Measurements from ENCODE around the gene RAD51AP2.
"Not testable (repeated sequence)": the region's sequence is repeated elsewhere in the genome, so short reads cannot be mapped to it uniquely, and the experiment has no call there.

The RAD51AP2 gene

GRCh38 chr2:17538022-17538843 is 20.0 kb upstream of the RAD51AP2 start:
- peak; percentile 63 for DNase-seq (ENCODE audit: low spot score)

DNA sequence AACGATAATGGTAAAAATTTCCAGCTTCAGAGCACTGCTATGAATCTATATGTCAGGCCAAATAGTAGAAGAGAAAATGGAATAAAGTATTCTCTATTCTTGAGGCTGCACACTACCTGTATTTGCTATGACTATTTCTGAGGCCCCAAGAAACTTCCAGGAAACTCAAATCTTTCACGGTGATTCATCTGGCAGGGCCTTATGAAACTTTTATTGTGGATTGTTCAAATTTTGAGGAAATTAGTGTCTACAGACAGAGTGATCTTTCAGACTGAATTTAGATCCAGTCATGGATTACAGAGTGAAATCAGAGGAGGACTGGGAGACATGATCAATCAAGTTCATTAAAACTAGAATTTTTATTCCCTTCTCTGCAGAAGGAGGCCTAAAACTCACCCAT is 18.2 kb upstream of the RAD51AP2 start:
- no peak for DNase-seq (ENCODE audit: low spot score)

DNA sequence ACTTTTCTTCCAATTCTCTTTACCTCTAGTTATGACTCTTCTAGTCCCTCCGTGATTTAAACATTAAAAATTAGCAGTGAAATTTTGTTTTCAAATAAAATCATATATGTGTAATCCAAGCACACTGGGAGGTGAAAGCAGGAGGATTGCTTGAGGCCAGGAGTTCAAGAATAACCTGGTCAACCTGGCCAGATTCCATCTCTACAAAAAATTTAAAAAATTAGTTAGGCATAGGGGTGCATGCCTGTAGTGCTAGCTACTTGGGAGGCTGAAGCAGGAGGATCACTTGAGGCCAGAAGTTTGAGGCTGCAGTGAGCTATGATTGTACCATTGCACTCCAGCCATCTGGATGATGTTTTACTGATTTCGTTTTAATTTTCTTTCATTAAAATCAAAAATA is 15.3 kb upstream of the RAD51AP2 start:
- DNase-seq (ENCODE audit: low spot score), result no peak

- no peak for DNase-seq (ENCODE audit: low spot score)
These were observed 11.5 kb upstream of the RAD51AP2 start for GRCh38 chr2:17529771-17530170.

GRCh38 chr2:17522303-17522702 is 4.1 kb upstream of the RAD51AP2 start:
- no peak for DNase-seq (ENCODE audit: low spot score)

- no peak for DNase-seq (ENCODE audit: low spot score)
These were observed 3.4 kb upstream of the RAD51AP2 start for GRCh38 chr2:17521621-17522020.

DNA sequence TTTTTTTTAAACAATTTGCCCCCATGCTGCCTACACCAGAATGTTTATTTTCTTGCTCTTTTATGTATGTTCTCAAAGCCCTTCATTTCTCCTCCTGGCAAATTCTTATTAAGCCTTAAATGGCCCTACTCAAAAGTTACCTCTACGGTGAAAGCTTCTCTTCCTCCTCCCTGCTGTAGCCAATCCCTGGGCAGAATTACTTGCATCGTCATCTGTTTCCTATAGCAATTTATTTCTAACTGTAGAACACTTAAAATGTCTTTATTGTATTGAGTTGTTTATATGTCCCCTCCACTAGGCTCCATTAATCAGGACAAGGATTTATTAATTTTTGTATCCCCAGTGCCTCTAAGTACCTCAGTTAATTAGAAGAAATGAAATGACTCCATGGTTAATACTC is 2.5 kb upstream of the RAD51AP2 start:
- no peak for DNase-seq (ENCODE audit: low spot score)

DNA sequence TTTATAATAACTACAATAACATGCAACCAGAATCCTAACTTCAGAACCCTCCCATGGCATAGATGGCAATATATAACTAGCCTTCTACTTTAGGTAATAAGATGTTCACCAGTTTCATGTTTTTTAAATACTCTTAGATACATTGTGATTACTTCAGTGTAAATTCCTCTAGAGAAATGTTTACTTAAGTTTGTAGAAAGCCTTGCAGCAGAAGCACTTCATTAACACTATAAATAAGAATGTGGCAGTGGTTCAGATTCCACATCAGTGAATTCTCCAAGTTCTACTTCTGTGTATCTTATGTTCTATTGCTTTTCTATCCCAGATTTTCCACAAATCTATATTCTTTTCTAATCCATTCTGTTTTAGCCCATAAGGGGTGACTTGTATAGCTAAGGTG is 1.2 kb upstream of the RAD51AP2 start:
- DNase-seq (ENCODE audit: low spot score), result no peak

DNA sequence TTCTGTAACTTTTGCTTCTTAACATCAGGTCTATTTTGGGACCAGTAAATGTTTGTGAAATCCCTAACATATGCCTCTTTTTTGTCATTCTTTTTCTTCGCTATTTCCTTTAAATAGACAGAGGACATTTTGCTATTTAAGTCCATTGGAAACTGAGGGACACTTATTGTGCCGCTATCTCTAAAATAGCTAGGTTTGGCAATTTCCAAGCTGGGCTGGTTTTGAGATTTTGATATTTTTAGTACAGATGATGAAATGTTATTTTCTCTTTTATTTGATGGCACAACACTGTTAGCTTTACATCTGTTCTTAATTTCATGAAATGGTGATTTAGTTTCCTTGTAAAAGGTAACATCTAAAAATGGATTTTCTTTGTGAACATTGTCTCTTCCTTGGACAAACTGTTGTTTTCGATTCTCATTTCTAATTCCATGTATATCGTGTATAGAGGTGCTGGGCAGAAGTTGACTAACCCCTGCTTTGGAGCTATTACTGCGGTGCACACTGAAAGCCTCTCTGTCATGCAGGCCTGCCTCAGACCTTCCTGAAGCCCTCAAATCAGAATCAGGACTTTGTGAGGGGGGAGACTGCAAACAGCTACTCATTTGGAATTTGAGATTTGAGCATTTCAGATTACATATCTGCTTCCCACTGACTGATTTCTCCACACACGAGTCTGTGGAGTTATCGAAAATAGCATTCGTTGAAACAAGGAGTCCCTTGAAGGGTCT is 594 bp downstream of the RAD51AP2 start:
- no peak for DNase-seq (ENCODE audit: low spot score)

DNA sequence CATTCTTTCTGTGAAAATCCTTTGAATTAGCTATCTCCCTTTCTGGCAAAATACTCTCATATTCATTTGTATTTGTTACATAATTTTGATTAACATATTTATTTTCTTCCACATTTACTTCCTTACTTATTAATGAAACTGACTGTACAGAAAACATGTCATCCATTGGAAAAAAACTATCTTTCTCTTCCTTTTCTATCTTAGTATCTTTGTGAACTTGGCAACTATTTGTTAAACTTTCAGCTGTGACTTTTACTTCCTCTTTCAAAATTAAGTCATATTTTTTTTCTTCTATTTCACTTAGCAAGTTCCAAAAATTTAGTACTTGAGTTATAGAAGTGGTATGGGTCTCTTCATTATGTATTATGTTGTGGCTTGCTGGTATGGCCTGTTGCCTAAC is 2.6 kb downstream of the RAD51AP2 start:
- DNase-seq (ENCODE audit: low spot score), result no peak

- no peak for DNase-seq (ENCODE audit: low spot score)
These were observed 11.3 kb downstream of the RAD51AP2 start for GRCh38 chr2:17506736-17507616.

- DNase-seq (ENCODE audit: low spot score), result no peak
These were observed 20.5 kb downstream of the RAD51AP2 start for GRCh38 chr2:17497718-17498117.

DNA sequence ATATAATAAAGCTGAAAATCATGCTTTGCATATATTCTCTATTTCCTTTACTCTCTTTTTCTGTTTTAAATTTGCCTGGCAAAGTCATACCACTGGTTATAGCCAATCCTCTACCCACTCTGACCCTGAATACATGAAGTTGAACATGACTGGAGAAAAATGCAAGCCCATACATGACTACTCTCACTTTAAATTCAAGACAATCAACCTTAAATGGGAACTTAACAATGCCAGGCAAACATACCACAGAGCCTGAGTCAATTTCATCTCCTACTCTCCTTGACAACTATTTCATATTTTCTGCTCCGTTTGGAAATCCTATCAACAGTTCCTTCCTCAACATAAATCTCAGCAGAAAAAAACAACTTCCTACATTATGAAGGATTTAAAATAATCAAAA is 22.6 kb downstream of the RAD51AP2 start:
- DNase-seq (ENCODE audit: low spot score), result no peak

- not testable (repeated sequence) for DNase-seq (ENCODE audit: low spot score)
These were observed 28.1 kb downstream of the RAD51AP2 start for GRCh38 chr2:17490165-17490564.

GRCh38 chr2:17488610-17489009 is 29.6 kb downstream of the RAD51AP2 start:
- DNase-seq (ENCODE audit: low spot score), result not testable (repeated sequence)

- no peak for DNase-seq (ENCODE audit: low spot score)
These were observed 34.7 kb downstream of the RAD51AP2 start for GRCh38 chr2:17483496-17483895.

DNA sequence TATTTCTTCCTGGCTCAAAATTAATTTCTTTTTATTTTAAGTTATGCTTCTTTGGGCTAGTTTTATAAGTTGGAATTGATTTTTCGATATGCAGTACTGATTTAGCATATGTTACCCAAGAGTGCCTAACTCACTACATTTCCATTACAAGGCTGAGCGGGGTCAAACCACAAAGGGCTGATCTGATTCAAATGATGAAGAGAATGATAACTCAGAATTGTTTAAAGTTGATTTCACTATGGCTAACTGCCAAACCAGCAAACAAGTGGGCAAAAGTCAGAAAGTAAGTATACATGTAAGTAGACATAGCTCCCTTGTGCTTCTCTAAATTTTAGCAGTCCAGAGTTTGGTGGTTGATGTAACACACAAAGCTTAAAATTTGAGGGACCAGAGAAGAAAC is 35.6 kb downstream of the RAD51AP2 start:
- no peak for DNase-seq (ENCODE audit: low spot score)

GRCh38 chr2:17479875-17480274 is 38.4 kb downstream of the RAD51AP2 start:
- no peak for DNase-seq (ENCODE audit: low spot score)

- no peak for DNase-seq (ENCODE audit: low spot score)
These were observed 41.4 kb downstream of the RAD51AP2 start for GRCh38 chr2:17476830-17477229.

DNA sequence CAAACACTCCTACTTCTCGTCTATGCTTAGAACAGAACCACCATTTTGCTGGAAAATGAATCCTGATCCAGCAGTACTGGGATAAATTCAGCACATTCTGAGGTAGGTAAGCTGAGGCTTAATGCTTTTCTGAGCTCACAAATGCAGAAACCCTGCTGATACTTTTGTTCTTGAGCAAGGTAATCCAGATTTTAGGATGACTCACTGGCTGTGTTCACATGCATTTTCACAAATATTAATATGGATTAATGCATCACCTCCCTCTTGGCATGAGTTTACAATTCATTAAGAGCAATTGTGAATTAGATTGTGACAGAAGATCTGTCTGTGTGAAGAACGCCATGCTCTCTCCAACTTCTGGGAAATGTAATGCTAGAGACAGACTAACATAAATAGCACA is 42.2 kb downstream of the RAD51AP2 start:
- no peak for DNase-seq (ENCODE audit: low spot score)

GRCh38 chr2:17475286-17475685 is 43.0 kb downstream of the RAD51AP2 start:
- DNase-seq (ENCODE audit: low spot score), result no peak

GRCh38 chr2:17471979-17472378 is 46.3 kb downstream of the RAD51AP2 start:
- DNase-seq (ENCODE audit: low spot score), result no peak
